GM21528 (cell line): ENCODE measurements around the gene YY1.

ENCODE experiments used
- ATAC-seq: cut with Tn5 transposase; IDR thresholded peaks from one replicate; pipeline ENCODE4 v1.9.1; 2021; ENCODE audit warnings: mild to moderate bottlenecking, moderate library complexity; ENCODE audit not compliant: unreplicated experiment, low FRiP score

Gene YY1

DNA sequence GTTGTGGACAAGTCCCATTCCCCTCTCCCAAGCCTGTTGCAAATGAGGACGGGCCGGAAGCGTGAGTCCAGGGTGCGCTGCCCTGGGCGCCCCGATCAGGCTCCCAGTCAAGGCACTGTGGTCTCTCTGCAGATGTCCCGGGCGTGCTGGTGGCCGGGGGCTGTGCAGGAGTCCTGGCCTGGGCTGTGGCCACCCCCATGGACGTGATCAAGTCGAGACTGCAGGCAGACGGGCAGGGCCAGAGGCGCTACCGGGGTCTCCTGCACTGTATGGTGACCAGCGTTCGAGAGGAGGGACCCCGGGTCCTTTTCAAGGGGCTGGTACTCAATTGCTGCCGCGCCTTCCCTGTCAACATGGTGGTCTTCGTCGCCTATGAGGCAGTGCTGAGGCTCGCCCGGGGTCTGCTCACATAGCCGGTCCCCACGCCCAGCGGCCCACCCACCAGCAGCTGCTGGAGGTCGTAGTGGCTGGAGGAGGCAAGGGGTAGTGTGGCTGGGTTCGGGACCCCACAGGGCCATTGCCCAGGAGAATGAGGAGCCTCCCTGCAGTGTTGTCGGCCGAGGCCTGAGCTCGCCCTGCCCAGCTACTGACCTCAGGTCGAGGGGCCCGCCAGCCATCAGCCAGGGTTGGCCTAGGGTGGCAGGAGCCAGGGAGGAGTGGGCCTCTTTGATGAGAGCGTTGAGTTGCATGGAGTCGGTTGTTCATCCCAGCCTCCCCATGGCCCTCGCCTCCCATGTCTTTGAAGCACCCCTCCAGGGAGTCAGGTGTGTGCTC, 90.5 kb downstream of the YY1 start:
- ATAC-seq: no peak

DNA sequence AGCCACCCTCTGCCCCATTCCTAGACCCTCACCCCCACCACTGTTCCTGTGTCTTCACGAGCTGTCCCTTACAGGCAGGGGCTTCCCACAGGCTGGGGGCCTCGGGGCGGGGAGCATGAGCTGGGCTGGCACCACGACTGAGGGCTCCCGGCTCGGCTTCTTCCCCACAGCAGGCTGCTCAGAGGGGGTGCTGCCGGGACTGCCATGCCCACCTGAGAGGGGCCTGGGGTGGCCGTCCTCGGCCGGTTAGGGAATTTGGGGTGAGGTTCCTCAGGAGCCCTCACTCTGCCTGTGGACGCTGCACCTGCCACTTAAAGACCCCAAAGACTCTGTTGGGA, 91.0 kb downstream of the YY1 start:
- no peak for ATAC-seq

DNA sequence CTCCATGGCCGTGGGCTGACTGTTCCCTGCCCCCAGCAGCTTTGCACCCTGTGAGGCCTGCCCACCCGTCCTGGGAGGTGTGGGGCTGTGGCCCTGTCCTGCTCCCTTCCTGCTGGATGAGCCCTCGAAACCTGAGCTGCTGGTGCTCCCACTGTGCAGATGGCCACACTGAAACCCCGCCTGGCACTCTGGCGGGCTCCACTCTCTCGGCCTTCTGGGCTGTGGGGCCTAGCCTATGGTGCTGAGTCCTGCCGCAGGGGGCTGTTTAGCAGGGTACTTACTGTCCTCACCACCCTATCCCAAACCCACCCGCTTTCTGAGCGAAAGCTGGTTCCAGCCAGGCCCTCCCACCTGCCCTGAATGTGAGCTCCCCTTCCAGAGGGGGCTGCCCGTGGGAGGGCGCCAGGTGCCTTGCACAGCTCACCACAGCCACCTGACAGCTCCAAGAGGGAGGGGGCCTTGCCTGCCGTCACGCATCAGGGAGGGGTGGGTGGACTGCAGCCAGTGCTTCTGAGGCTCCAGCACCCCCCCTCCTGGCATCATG, 91.5 kb downstream of the YY1 start:
- no peak for ATAC-seq

DNA sequence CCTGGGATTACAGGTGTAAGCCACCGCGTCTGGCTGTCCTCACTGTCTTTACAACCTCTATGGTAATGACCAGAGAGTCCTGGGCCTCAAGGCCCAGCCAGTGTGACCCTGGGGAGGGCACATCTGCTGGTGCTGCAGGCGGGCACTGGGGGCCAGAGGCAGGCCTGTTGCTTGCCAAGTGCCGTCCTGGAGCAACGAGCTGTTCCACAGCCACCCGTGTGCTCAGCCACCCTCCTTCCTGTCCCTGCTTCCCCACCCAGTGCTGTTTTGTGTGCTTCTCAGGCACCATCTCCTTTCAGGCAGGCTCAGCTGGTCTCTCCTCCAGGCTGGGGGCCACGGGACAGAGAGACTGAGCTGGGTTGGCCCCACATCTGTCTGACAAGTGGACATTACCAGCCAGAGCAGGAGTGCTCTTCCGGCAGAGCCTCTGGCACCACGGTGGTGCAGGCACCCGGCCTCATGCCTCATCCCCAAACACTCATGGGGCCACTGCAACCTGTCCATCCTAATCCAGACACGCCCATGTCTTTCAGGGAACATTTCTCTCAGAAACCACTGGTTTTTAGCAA, 93.2 kb downstream of the YY1 start:
- no peak for ATAC-seq
